Muscle of leg (tissue), 11 donors: Measurements from ENCODE around the gene TDRD12. TPM values are rescaled to one million over a fixed set of nuclear protein-coding genes. Genes with fewer than 3 reads are reported as not detected.

Source experiments
- DNase-seq: peaks from one replicate; pipeline ENCODE4 v3.0.0; 2013
- H3K27ac ChIP-seq: one replicate; pipeline ENCODE4 v1.5.1; 2013; ENCODE audit warnings: mild to moderate bottlenecking, low read length, control low read depth
- H3K27me3 ChIP-seq: one replicate; pipeline ENCODE4 v1.6.1; 2013; ENCODE audit warnings: low read length; ENCODE audit not compliant: control insufficient read depth, insufficient read depth
- H3K36me3 ChIP-seq: one replicate; pipeline ENCODE4 v1.6.1; 2013; ENCODE audit warnings: low read length; ENCODE audit not compliant: control insufficient read depth, insufficient read depth
- H3K4me1 ChIP-seq: one replicate; pipeline ENCODE4 v1.6.1; 2013; ENCODE audit warnings: low read length; ENCODE audit not compliant: control insufficient read depth, insufficient read depth
- H3K4me3 ChIP-seq: one replicate; pipeline ENCODE4 v1.5.1; 2013; ENCODE audit warnings: low read length, control low read depth
- H3K9me3 ChIP-seq: replicated peaks from 2 replicates; pipeline ENCODE4 v1.6.1; 2013; ENCODE audit warnings: low read depth, low read length; ENCODE audit not compliant: control insufficient read depth
- WGBS: methylation state at CpG from one replicate; pipeline ENCODE4 v1.1.5; 2013; ENCODE audit warnings: missing lambda C conversion rate; ENCODE audit not compliant: insufficient coverage; 5-methylcytosine and 5-hydroxymethylcytosine counted together
- polyA plus RNA-seq, 8 donors: library from polyadenylated mRNA; unstranded; fragments of 120-200 nt; gene quantifications; one replicate each; pipeline versions ENCODE4 v1.2.1 to v1.2.3, GENCODE V29; 2013; ENCODE audit warnings: inconsistent platforms in 1 of 8, low replicate concordance in 1 of 8; ENCODE audit not compliant: insufficient read length in 8 of 8, insufficient read depth in 1 of 8
- total RNA-seq: library from RNA; stranded (reverse); fragments of 120-200 nt; gene quantifications from one replicate; pipeline ENCODE4 v1.2.4, GENCODE V29; 2013

Gene TDRD12
- total and polyA plus RNA-seq, 9 donors, result 0.10 to 0.95 (median 0.22) TPM

GRCh38 chr19:32817569-32818476, 98.3 kb downstream of the TDRD12 start:
- WGBS, result 72% methylated on average over 17 of the region's 17 CpGs
- Histone ChIP-seq H3K4me3 (no peak overlapping the region), H3K4me1 (no peaks in the 10 kb centered on the region), H3K27me3 (peaks cover 3% of the 10 kb centered on the region), H3K36me3 (no peaks in the 10 kb centered on the region), H3K9me3 (no peaks in the 10 kb centered on the region), H3K27ac (no peak overlapping the region)
- DNase-seq, result no peak

GRCh38 chr19:32818536-32818935, 99.0 kb downstream of the TDRD12 start:
- no peaks in the 10 kb centered on the region for H3K4me1 ChIP-seq
- H3K36me3 ChIP-seq, result no peaks in the 10 kb centered on the region
- peaks cover 4% of the 10 kb centered on the region for H3K27me3 ChIP-seq
- no peak overlapping the region for H3K27ac ChIP-seq
- DNase-seq, result no peak
- H3K9me3 ChIP-seq, result no peaks in the 10 kb centered on the region
- WGBS, result 82% methylated on average over 8 of the region's 8 CpGs
- no peak overlapping the region for H3K4me3 ChIP-seq

GRCh38 chr19:32819419-32820400, 100.1 kb downstream of the TDRD12 start:
- Histone ChIP-seq H3K4me1 (no peaks in the 10 kb centered on the region), H3K36me3 (no peaks in the 10 kb centered on the region), H3K27me3 (peaks cover 9% of the 10 kb centered on the region), H3K9me3 (no peaks in the 10 kb centered on the region), H3K4me3 (no peak overlapping the region), H3K27ac (no peak overlapping the region)
- WGBS, result 42% methylated on average over 8 of the region's 17 CpGs
- no peak for DNase-seq

- DNase-seq, result no peak
- no peaks in the 10 kb centered on the region for H3K36me3 ChIP-seq
- no peaks in the 10 kb centered on the region for H3K9me3 ChIP-seq
- WGBS, result 94% methylated on average over 12 of the region's 14 CpGs
- no peaks in the 10 kb centered on the region for H3K4me1 ChIP-seq
- peaks cover 5% of the 10 kb centered on the region for H3K27me3 ChIP-seq
- H3K27ac ChIP-seq, result no peak overlapping the region
- H3K4me3 ChIP-seq, result no peak overlapping the region
These were observed 103.6 kb downstream of the TDRD12 start for GRCh38 chr19:32822916-32823746.

- Histone ChIP-seq H3K4me3 (no peak overlapping the region), H3K4me1 (no peaks in the 10 kb centered on the region), H3K9me3 (no peaks in the 10 kb centered on the region), H3K27me3 (peaks cover 5% of the 10 kb centered on the region), H3K27ac (no peak overlapping the region), H3K36me3 (no peaks in the 10 kb centered on the region)
- no peak for DNase-seq
- 66% methylated on average over 7 of the region's 7 CpGs for WGBS
These were observed 104.2 kb downstream of the TDRD12 start for GRCh38 chr19:32823747-32824102.

GRCh38 chr19:32824191-32824751, 104.7 kb downstream of the TDRD12 start:
- Histone ChIP-seq H3K27ac (no peak overlapping the region), H3K4me1 (no peaks in the 10 kb centered on the region), H3K27me3 (peaks cover 5% of the 10 kb centered on the region), H3K4me3 (no peak overlapping the region), H3K36me3 (no peaks in the 10 kb centered on the region), H3K9me3 (no peaks in the 10 kb centered on the region)
- 36% methylated on average over 19 of the region's 20 CpGs for WGBS
- DNase-seq, result no peak

- no peak overlapping the region for H3K27ac ChIP-seq
- no peak overlapping the region for H3K4me3 ChIP-seq
- no peaks in the 10 kb centered on the region for H3K4me1 ChIP-seq
- H3K27me3 ChIP-seq, result peaks cover 5% of the 10 kb centered on the region
- DNase-seq, result no peak
- H3K9me3 ChIP-seq, result no peaks in the 10 kb centered on the region
- no peaks in the 10 kb centered on the region for H3K36me3 ChIP-seq
- 46% methylated on average over 16 of the region's 21 CpGs for WGBS
These were observed 105.5 kb downstream of the TDRD12 start for GRCh38 chr19:32824916-32825608.

- H3K4me3 ChIP-seq, result no peak overlapping the region
- H3K27ac ChIP-seq, result no peak overlapping the region
- WGBS, result 80% methylated on average over 4 of the region's 4 CpGs
- H3K36me3 ChIP-seq, result no peaks in the 10 kb centered on the region
- H3K27me3 ChIP-seq, result peaks cover 5% of the 10 kb centered on the region
- DNase-seq, result no peak
- no peaks in the 10 kb centered on the region for H3K4me1 ChIP-seq
- no peaks in the 10 kb centered on the region for H3K9me3 ChIP-seq
These were observed 108.6 kb downstream of the TDRD12 start for GRCh38 chr19:32828139-32828538.
